GM12892 (cell line): ENCODE data around the gene ATXN7L2.

Source experiments
- POLR2A ChIP-seq: IDR thresholded peaks from 2 replicates; pipeline ENCODE4 v1.6.1; 2011; ENCODE audit warnings: low read depth, low read length, control low read depth
- POLR2AphosphoS5 ChIP-seq: IDR thresholded peaks from 2 replicates; pipeline ENCODE4 v1.6.1; 2011; ENCODE audit warnings: low read depth, low read length, control low read depth

- TF ChIP-seq POLR2A (no peak), POLR2AphosphoS5 (no peak)
These were observed 13.9 kb downstream of the ATXN7L2 start for GRCh38 chr1:109497449-109498160.
